GM21381 (cell line): ENCODE data around the gene EDNRA.

Source experiments
- ATAC-seq: cut with Tn5 transposase; IDR thresholded peaks from one replicate; pipeline ENCODE4 v1.9.1; 2021; ENCODE audit warnings: mild to moderate bottlenecking, moderate library complexity; ENCODE audit not compliant: unreplicated experiment

The EDNRA gene

GRCh38 chr4:147535124-147535523, 54.2 kb downstream of the EDNRA start:
- ATAC-seq, result no peak

- no peak for ATAC-seq
Observed at GRCh38 chr4:147538711-147539110, 57.8 kb downstream of the EDNRA start.

GRCh38 chr4:147539959-147540358, 59.1 kb downstream of the EDNRA start:
- ATAC-seq, result no peak

- ATAC-seq, result no peak
Observed at GRCh38 chr4:147542229-147542990, 61.5 kb downstream of the EDNRA start.

- ATAC-seq, result no peak
Observed at GRCh38 chr4:147543034-147543433, 62.1 kb downstream of the EDNRA start.

GRCh38 chr4:147546349-147546748, 65.5 kb downstream of the EDNRA start:
- no peak for ATAC-seq

GRCh38 chr4:147547314-147548056, 66.6 kb downstream of the EDNRA start:
- no peak for ATAC-seq

- ATAC-seq, result no peak
Observed at GRCh38 chr4:147548256-147548655, 67.4 kb downstream of the EDNRA start.

GRCh38 chr4:147550626-147551246, 69.8 kb downstream of the EDNRA start:
- peak; percentile 58 for ATAC-seq

GRCh38 chr4:147560625-147561024, 79.7 kb downstream of the EDNRA start:
- ATAC-seq, result no peak

GRCh38 chr4:147566762-147567161, 85.9 kb downstream of the EDNRA start:
- ATAC-seq, result no peak

GRCh38 chr4:147567276-147567675, 86.4 kb downstream of the EDNRA start:
- no peak for ATAC-seq

- ATAC-seq, result no peak
Observed at GRCh38 chr4:147570616-147571015, 89.7 kb downstream of the EDNRA start.

- no peak for ATAC-seq
Observed at GRCh38 chr4:147571036-147571770, 90.3 kb downstream of the EDNRA start.

- no peak for ATAC-seq
Observed at GRCh38 chr4:147576084-147576483, 95.2 kb downstream of the EDNRA start.

- ATAC-seq, result no peak
Observed at GRCh38 chr4:147578051-147578476, 97.2 kb downstream of the EDNRA start.

GRCh38 chr4:147578593-147578992, 97.7 kb downstream of the EDNRA start:
- no peak for ATAC-seq

- no peak for ATAC-seq
Observed at GRCh38 chr4:147580396-147580795, 99.5 kb downstream of the EDNRA start.

GRCh38 chr4:147581606-147582350, 100.9 kb downstream of the EDNRA start:
- no peak for ATAC-seq

- ATAC-seq, result no peak
Observed at GRCh38 chr4:147582386-147583060, 101.6 kb downstream of the EDNRA start.
